ENCODE results near the gene MALAT1. TPM values are rescaled to one million over a fixed set of nuclear protein-coding genes. Genes with fewer than 3 reads are reported as not detected.
"Not testable (repeated sequence)": the region's sequence is repeated elsewhere in the genome, so short reads cannot be mapped to it uniquely, and the experiment has no call there.

MALAT1 gene
- total RNA-seq, 1 donor from 2014 or later: 8,553 TPM

DNA sequence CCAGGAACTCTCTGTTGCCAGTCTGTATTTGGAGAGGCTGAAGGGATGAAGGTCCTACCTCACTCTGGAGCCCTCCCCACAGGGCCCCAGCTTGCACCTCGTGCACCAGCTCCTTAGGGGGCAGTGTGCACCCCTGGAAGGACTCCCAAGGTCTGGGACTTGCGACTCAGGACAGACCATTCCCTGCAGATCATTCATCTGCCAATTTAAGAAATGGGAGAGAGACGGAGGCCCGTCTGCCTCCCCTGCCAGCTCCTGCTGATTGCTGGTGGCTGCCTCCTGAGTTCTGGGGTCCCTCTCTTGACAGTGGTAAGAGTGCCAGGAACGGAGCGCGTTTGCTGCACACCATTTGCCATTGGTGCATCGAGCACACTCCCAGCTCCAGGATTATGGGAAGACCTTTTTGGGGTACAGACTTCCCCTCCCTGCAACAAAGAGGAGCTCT, 27.4 kb upstream of the MALAT1 start:
- intact Hi-C loops (cut with DNase I): loop anchor here (1.0 to 5.0 kb wide), 3 partner anchors 16 to 52 kb away; no protein-coding TSS in a partner anchor
- peak overlapping the region; percentile 97 to 98 for H3K27ac ChIP-seq

DNA sequence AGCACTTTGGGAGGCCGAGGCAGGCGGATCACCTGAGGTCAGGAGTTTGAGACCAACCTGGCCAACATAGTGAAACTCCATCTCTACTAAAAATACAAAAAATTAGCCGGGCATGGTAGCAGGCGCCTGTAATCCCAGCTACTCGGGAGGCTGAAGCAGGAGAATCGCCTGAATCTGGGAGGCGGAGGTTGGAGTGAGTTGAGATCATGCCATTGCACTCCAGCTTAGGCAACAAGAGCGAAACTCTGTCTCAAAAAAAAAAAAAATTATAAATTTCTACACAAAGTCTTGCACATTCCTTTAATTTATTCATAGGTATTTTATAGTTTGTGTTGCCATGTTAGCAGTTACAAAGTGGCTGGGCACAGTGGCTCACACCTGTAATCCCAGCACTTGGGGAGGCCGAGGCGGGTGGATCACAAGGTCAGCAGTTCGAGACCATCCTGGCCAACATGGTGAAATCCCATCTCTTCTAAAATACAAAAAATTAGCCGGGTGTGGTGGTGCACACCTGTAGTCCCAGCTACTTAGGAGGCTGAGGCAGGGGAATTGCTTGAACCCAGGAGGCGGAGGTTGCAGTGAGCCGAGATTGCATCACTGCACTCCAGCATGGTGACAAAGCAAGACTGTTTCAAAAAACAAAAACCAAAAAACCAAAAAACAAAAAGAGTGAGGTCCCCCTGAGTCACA, 26.1 kb upstream of the MALAT1 start:
- DNase-seq (ENCODE audit: low spot score in 2 of 2); H3K36me3 ChIP-seq; H3K9me3 ChIP-seq; H3K27me3 ChIP-seq: not testable (repeated sequence)
- Histone ChIP-seq H3K4me3 (peak overlapping the region; percentile 30 to 41), H3K27ac (peak overlapping the region; percentile 97 to 98), H3K4me1 (peaks cover 23 to 39% of the 10 kb centered on the region in 2 donors)
- intact Hi-C loops (cut with DNase I): loop anchor here (5.0 kb wide), 1 partner anchor 35 kb away; no protein-coding TSS in a partner anchor

More for the DNA sequence above, 27.4 kb upstream of the MALAT1 start:
- TF ChIP-seq, protein P1, sequence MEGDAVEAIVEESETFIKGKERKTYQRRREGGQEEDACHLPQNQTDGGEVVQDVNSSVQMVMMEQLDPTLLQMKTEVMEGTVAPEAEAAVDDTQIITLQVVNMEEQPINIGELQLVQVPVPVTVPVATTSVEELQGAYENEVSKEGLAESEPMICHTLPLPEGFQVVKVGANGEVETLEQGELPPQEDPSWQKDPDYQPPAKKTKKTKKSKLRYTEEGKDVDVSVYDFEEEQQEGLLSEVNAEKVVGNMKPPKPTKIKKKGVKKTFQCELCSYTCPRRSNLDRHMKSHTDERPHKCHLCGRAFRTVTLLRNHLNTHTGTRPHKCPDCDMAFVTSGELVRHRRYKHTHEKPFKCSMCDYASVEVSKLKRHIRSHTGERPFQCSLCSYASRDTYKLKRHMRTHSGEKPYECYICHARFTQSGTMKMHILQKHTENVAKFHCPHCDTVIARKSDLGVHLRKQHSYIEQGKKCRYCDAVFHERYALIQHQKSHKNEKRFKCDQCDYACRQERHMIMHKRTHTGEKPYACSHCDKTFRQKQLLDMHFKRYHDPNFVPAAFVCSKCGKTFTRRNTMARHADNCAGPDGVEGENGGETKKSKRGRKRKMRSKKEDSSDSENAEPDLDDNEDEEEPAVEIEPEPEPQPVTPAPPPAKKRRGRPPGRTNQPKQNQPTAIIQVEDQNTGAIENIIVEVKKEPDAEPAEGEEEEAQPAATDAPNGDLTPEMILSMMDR (IDR thresholded peaks at IDR 0.05): peak; percentile 63 to 67 (median 64)
- Histone ChIP-seq H3K4me3 (peak overlapping the region; percentile 41 to 54), H3K9me3 (no peaks in the 10 kb centered on the region), H3K36me3 (no peaks in the 10 kb centered on the region), H3K27me3 (no peaks in the 10 kb centered on the region), H3K4me1 (peaks cover 20 to 36% of the 10 kb centered on the region in 2 donors)
- peak; percentile 57 to 93 for DNase-seq (ENCODE audit: low spot score in 2 of 2)

DNA sequence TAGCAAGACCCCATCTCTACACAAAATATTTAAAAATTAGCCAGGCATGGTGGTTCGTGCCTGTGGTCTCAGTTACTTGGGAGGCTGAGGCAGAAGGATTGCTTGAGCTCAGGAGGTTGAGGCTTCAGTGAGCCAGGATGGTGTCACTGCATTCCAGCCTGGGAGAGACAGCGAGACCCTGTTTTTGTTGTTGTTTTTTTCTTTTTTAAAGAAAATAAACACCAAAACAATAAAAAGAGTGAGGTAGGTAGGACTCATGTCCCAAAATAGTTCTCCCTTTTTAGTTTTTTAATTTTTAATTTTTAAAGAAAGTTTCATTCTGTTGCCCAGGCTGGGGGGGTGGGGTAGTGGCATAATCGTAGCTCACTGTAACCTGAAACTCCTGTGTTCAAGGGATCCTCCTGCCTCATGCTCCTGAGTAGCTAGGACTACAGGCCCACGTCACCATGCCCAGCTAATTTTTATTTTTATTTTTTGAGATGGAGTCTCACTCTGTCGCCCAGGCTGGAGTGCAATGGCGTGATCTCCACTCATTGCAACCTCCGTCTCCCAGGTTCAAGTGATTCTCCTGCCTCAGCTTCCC, 25.5 kb upstream of the MALAT1 start:
- DNase-seq (ENCODE audit: low spot score in 2 of 2): no peak
- Histone ChIP-seq H3K27me3 (no peaks in the 10 kb centered on the region), H3K4me3 (no peak overlapping the region), H3K9me3 (no peaks in the 10 kb centered on the region), H3K27ac (peak overlapping the region; percentile 97 to 98), H3K4me1 (peaks cover 28 to 45% of the 10 kb centered on the region in 2 donors), H3K36me3 (no peaks in the 10 kb centered on the region)
- TF ChIP-seq, protein P1 (IDR thresholded peaks at IDR 0.05): no peak
- intact Hi-C loops (cut with DNase I): loop anchor here (5.0 kb wide), 1 partner anchor 34 kb away; no protein-coding TSS in a partner anchor

DNA sequence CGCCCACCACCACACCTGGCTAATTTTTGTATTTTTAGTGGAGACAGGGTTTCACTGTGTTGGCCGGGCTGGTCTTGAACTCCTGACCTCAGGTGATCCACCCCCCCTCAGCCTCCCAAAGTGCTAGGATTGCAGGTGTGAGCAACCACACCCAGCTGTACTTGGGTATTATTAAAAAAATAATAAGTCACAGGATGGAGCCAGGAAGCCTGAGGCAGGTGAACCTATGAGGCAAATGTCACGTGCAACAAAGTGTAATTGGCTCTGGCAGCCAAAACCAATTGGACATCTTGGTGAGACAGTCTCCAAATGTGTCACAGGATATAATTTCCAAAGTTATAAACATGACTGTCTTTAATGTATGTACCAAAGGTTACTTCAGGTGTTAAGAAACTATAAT, 24.0 kb upstream of the MALAT1 start:
- no peaks in the 10 kb centered on the region for H3K9me3 ChIP-seq
- H3K36me3 ChIP-seq: no peaks in the 10 kb centered on the region
- TF ChIP-seq, protein P1 (IDR thresholded peaks at IDR 0.05): no peak
- no peaks in the 10 kb centered on the region for H3K27me3 ChIP-seq
- DNase-seq (ENCODE audit: low spot score in 2 of 2): no peak
- no peak overlapping the region for H3K4me3 ChIP-seq
- peak overlapping the region; percentile 97 to 98 for H3K27ac ChIP-seq
- intact Hi-C loops (cut with DNase I): loop anchor here (5.0 kb wide), 1 partner anchor 32 kb away; no protein-coding TSS in a partner anchor
- H3K4me1 ChIP-seq: peaks cover 33 to 56% of the 10 kb centered on the region in 2 donors

DNA sequence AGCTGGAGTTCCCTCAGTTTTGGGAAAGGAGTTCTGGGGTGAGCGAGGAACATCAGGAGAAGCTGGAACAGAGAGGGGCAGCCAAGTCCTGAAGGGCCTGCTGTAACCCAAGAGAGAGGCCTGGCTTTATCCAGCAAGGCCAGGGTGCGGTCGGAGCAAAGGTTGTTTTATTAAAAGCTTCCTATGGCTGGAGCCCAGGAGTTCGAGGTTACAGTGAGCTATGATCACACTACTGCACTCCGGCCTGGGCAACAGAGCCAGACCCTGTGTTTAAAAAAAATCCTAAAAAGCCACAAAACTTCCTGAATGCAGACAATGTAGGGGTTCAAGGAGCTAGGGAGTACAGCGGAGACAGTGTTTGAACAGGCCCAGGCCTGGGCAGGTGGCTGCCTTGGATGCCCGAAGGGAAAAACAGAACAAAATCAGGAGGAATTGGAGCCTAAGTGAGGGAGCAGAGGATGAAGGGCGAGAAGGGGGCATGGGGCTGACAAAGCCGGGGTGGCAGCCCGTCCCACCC, 22.2 kb upstream of the MALAT1 start:
- no peaks in the 10 kb centered on the region for H3K27me3 ChIP-seq
- intact Hi-C loops (cut with DNase I): loop anchor here (2.0 kb wide), 1 partner anchor 58 kb away; no protein-coding TSS in a partner anchor
- H3K4me3 ChIP-seq: peak overlapping the region; percentile 73 to 76
- peak overlapping the region; percentile 97 to 98 for H3K27ac ChIP-seq
- H3K36me3 ChIP-seq: no peaks in the 10 kb centered on the region
- peaks cover 31 to 63% of the 10 kb centered on the region in 2 donors for H3K4me1 ChIP-seq
- no peak for DNase-seq (ENCODE audit: low spot score in 2 of 2)
- no peaks in the 10 kb centered on the region for H3K9me3 ChIP-seq
- TF ChIP-seq, protein P1 (IDR thresholded peaks at IDR 0.05): no peak

Data from ascending aorta (tissue), 2 donors.